ENCODE results near the gene KRTAP6-3.

Gene KRTAP6-3

DNA sequence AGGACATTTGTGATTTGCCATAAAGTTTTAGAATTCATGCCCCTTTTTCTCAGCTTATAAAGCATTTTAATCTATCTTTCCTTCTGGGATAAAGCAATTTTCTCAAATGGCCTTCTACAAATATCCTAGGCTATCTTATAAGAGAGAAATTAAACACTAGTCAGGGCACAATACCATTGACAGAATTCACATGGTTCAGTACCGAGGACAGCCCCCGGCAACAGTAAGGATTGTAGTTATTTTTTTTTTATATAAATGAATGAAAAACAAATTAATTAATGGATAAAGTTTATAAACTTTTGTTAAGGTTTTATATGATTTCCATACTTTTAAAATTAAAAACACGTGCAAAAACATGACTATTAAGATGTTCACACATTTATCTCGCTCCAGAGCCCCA, 35.9 kb downstream of the KRTAP6-3 start:
- no peak for DNase-seq

GRCh38 chr21:30629200-30629599, 37.0 kb downstream of the KRTAP6-3 start:
- DNase-seq = no peak

DNA sequence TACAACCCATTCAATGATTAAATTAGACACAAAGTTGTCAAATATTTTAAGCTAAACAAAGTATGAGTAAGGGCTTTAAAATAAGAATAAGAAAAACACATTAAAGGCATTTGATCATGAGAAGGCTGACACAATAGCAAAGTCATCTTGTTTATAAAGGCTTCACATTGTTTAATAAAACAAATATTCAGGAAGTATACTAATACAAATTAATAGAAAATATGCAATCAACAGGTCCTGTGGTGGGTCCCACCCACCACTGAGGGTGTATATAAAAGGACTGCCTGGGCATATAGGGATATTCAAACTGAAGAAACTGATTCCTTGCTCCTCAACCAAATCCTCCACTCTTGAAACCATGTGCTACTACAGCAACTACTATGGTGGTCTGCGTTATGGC, 42.7 kb downstream of the KRTAP6-3 start, which contains the start of gene KRTAP20-2:
TSS of gene KRTAP20-2 (plus strand) at position 301 of the 400 bp plus-strand sequence. CDS start at position 359, 58 bp downstream.
- no peak for DNase-seq

DNA sequence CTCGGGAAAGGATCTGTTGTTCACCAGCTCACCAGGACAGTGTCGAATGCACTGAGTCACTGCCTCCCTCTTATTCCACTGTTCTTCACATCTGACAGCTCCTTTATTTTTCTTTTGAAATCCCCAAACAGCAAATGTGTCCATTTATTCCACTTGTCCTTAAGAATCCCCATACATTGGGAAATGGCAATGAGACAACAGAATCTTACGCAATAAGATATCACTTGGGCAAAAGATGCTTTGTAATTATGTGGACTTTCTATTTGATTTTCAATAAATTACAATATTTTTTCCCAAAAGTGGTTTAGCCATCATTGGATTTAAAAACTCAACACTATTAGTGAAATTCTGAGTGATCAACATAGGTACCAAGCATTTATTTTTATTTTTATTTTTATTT, 46.4 kb downstream of the KRTAP6-3 start:
- no peak for DNase-seq

DNA sequence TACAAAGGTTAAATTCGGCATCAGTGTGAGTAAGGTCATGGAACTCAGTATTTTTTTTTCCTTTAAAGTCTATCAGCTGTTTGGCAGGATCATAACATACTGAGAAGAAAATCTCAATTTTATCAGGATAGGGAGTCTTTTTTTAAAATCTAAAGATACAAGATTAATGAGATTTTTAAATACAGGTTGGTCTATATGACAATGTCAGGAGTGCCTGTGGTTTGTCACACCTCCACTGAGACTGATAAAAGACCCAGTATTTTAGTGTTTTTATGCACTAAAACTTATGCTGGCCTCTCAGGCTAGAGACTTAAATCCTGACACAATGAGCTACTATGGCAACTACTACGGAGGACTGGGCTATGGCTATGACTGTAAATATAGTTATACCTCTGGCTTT, 50.3 kb downstream of the KRTAP6-3 start, which contains the start of gene KRTAP20-3:
TSS of gene KRTAP20-3 (plus strand) at position 301 of the 400 bp plus-strand sequence.
- no peak for DNase-seq

All from DMS79 (cell line).